Stimulated activated naive CD8-positive, alpha-beta T cell treated with anti-CD3 and anti-CD28 coated beads, Interleukin-15, amount 100 ng/mL, for 72 hours (primary cell): ENCODE results near the gene BTBD3.

Experiments
- ATAC-seq: fragments of 150-1000 bp; cut with Tn5 transposase; 2 replicates; pipeline ENCODE4 v1.10.0; 2021; ENCODE audit warnings: mild to moderate bottlenecking, moderate library complexity
- DNase-seq, 2 donors: peaks; one replicate each; pipeline ENCODE4 v3.0.0; 2021 to 2022
- H3K27ac Mint-ChIP-seq, 2 donors: one replicate each; pipeline ENCODE4 v1.8.0; 2022; ENCODE audit warnings: mild to moderate bottlenecking in 2 of 2, mixed read lengths in 2 of 2, moderate library complexity in 2 of 2
- H3K27me3 Mint-ChIP-seq: one replicate; pipeline ENCODE4 v1.8.0; 2022; ENCODE audit warnings: mixed read lengths
- H3K4me1 Mint-ChIP-seq: one replicate; pipeline ENCODE4 v1.8.0; 2022; ENCODE audit warnings: mild to moderate bottlenecking, mixed read lengths
- H3K4me3 Mint-ChIP-seq, 2 donors: one replicate each; pipeline ENCODE4 v1.8.0; 2022; ENCODE audit warnings: mild to moderate bottlenecking in 2 of 2, mixed read lengths in 2 of 2, moderate library complexity in 1 of 2
- H3K9me3 Mint-ChIP-seq, 2 donors: one replicate each; pipeline ENCODE4 v1.8.0; 2022; ENCODE audit warnings: mixed read lengths in 2 of 2

Gene BTBD3

DNA sequence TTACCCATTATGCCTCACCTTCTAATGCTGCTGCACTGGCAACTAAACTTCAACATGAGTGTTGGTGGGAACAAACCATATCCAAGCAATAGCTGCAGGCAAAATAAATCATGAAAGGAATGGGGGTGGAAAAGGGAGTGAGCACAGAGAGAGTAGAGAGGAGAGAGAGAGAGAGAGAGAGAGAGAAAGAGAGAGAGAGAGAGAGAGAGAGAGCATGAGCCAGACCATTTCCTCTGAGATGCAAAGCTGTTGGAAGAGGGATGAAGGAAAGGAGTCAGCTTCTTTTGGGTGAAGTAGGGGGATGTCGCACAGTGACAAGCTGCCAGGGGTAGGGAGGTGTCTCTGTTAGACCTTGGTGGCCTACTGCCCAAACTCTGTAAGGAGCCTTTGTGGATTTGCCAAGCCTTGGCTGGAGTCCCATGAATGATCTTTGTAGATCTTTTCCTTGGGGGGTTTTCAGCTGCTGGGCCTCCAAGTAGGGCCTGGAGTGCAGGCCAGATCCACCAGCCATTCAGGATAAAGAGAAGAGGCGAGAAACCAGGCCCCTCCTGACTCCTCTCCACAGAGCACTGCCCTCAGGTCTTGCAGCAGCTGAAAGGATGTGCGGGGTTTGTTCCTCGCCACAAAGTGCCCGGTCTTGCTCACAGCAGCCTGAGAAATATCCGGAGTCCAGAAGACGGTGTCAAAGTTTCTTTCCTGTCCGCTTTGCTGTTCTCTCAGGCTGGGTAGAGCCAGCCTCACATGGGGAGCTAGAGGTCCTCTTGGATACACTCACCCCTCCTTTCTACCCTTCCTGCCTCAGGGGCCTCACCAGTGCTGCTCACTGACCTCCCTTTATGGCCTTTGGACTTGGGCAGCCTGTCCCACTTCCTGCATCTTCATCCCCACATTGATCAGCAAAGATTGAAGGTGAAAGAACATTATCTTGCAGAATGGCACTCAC is 17.8 kb downstream of the BTBD3 start:
- H3K27me3 Mint-ChIP-seq: no peaks in the 10 kb centered on the region
- H3K27ac Mint-ChIP-seq: peak overlapping the region in 1 of 2 donors; percentile 12
- no peaks in the 10 kb centered on the region for H3K4me1 Mint-ChIP-seq
- no peak overlapping the region for H3K4me3 Mint-ChIP-seq
- no peak for DNase-seq
- H3K9me3 Mint-ChIP-seq: no peaks in the 10 kb centered on the region
- ATAC-seq: no peak

DNA sequence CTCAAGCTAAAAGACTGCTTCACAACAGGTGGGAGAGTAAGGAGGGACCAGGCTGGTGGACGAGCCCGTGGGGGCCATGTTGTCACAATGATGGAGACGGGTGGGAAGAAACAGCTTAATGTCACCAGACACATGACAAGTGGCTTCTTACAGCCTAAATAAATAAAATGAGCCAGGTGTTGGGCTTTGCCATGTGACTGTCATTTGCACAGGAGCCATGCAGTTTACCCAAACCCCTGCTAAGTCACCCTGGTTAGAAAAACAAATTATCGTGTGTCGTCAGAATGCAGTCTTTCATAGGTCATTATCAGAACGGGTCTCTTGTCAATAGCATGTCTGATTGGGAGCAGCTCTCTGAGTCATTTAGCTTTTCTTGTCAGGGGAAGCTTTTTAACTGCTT is 18.5 kb downstream of the BTBD3 start:
- Mint-ChIP-seq H3K9me3 (no peaks in the 10 kb centered on the region), H3K27me3 (no peaks in the 10 kb centered on the region), H3K27ac (no peak overlapping the region), H3K4me1 (no peaks in the 10 kb centered on the region), H3K4me3 (no peak overlapping the region)
- ATAC-seq: no peak
- DNase-seq: no peak

DNA sequence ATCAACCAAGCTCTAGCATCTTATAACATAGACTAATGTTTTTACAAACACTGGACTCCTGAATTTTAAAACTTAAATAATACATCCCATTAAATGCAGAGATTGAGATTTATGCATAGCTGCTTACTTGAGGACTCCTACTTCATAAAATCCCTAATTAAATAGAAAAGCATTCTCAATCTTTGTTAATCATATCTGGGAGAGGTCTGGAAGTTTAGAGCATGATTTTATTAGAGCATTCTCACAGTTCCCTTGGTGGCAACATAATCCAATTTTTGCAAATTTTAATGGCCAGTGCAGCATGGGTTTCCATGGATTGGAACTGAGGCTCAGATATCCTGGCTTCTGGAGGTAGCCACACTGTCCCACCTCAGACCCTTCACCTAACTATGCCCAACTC is 19.5 kb downstream of the BTBD3 start:
- H3K27ac Mint-ChIP-seq: no peak overlapping the region
- no peak for DNase-seq
- no peak overlapping the region for H3K4me3 Mint-ChIP-seq
- H3K27me3 Mint-ChIP-seq: no peaks in the 10 kb centered on the region
- H3K4me1 Mint-ChIP-seq: no peaks in the 10 kb centered on the region
- no peaks in the 10 kb centered on the region for H3K9me3 Mint-ChIP-seq
- ATAC-seq: no peak

DNA sequence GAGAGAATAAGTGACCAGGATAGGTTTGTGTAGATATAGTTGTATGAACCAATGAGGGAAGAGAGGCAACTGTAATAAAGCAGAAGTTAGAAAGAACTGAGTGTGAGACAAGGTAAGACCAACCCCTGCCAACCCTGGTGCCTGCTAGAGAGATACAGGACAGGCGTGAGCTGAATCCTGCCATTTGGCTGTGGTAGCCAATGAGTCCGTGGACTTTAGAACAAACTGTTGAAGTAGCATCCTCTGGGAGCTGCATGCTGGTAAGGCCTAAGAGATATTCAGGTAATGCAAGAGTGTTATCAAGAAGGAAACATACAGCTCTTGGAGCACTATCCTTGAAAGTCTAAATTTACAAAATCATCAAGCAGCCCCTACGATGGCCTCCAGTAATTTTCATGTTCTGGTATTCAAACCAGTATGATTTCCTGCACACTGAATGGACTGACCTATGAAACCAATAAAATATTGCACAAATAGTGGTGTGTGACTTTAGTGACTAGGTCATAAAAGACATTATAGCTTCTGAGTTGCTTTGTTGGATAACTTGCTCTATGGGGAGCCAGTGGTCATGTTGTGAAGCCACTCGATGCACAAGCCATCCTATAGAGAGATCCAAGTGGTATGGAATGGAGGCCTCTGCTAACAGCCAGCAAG is 24.0 kb downstream of the BTBD3 start:
- Mint-ChIP-seq H3K9me3 (no peaks in the 10 kb centered on the region), H3K4me3 (no peak overlapping the region), H3K27me3 (no peaks in the 10 kb centered on the region), H3K4me1 (no peaks in the 10 kb centered on the region), H3K27ac (no peak overlapping the region)
- ATAC-seq: no peak
- DNase-seq: no peak

DNA sequence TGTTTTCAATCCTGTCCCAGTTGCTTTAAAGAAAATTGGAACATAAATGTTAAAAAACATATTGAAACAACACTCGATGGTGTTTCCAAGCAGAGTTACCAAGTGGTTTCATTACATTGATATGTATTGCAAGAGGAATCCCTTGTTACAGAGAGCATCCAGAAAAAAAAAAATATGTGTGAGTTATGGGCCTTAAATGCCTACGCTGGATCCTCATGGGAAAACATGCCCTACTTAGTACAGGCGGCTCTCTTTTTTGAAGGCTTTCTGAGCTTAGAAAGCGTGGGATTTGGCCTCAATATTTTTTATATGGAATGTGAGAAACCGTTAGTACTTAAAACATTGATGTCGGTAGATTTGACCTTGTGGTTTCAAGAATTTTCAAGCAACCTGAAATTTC is 26.1 kb downstream of the BTBD3 start:
- H3K9me3 Mint-ChIP-seq: no peaks in the 10 kb centered on the region
- no peaks in the 10 kb centered on the region for H3K27me3 Mint-ChIP-seq
- ATAC-seq (no peak), DNase-seq (no peak)
- H3K4me3 Mint-ChIP-seq: no peak overlapping the region
- H3K4me1 Mint-ChIP-seq: no peaks in the 10 kb centered on the region
- H3K27ac Mint-ChIP-seq: no peak overlapping the region

DNA sequence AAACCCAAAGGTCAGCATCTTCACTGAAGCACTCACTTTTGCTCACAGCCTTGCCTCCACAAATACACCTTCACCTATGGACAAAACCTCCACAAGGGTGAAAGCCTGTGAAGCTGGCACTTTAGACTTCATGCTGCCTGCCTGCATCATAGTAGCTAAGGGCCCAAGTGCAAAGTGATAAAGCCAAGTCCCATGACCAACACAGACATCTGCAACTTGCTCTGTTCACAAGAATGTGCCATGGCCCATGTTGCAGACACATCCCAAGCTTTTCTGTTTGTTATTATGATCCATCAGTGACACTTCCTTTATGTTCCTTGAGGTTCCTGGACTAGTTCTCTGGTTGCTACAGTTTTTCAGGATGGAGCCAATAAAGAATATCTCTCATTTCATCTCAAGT is 31.1 kb downstream of the BTBD3 start:
- Mint-ChIP-seq H3K27ac (no peak overlapping the region), H3K4me3 (no peak overlapping the region), H3K4me1 (no peaks in the 10 kb centered on the region), H3K9me3 (no peaks in the 10 kb centered on the region), H3K27me3 (no peaks in the 10 kb centered on the region)
- ATAC-seq (no peak), DNase-seq (no peak)

DNA sequence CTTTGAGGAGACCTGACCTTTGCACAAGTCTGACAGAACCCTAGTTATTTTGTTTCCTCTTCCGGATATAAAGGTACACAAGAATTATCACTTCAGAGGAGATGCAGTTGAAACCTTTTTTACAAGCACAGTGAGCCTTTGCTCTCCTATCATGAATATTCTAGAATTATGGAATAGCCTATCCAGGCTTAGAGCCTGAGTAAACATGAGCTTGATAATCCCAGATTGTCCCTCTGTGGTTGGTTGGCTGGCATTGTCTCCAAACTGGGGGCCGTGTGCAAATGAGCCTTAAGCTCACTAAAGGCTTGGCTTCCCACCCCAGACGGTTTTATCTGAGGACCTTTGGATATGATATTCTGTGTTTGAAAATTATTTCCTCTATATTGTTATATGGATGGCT is 32.0 kb downstream of the BTBD3 start:
- no peak overlapping the region for H3K27ac Mint-ChIP-seq
- H3K4me3 Mint-ChIP-seq: no peak overlapping the region
- no peak for ATAC-seq
- no peak for DNase-seq
- no peaks in the 10 kb centered on the region for H3K4me1 Mint-ChIP-seq
- H3K9me3 Mint-ChIP-seq: peaks cover 3 to 6% of the 10 kb centered on the region in 2 donors
- no peaks in the 10 kb centered on the region for H3K27me3 Mint-ChIP-seq

DNA sequence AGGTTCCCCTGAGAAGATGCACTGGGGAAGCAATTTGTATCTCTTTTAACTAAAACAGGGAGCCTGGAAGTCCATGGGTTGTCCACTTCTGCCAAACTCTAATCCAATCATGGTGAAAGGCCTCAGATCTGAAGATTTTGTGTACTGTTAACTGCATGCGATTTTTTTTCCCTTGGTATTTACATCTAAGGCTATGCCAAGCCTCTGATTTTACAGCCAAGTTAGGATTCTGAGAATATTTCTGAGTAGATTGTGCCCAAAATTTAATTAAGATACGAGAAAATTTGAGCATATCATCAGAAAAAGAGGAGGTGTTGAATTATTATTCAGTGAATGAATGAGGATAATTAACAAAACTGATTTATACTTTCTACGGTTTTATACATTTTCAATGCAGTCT is 34.0 kb downstream of the BTBD3 start:
- DNase-seq: no peak

DNA sequence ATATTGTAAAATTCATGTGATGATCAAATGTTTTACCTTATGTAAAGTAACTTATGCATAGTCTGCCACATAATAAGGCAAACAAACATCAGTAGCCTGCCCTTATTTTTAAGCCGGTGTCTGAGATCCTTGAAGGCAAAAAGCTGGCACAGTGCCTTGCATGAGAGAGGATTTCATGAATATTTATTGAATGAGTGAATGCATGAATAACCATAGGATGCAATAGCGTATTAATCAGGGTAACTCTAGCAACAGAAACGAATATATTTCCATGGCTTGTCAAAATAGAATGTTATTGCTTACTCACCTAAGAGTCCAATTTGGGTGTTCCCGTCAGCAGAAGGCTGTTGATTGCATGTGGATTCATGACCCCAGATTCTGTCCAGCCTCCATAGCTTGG is 34.9 kb downstream of the BTBD3 start:
- DNase-seq (no peak), ATAC-seq (no peak)
- Mint-ChIP-seq H3K4me1 (no peaks in the 10 kb centered on the region), H3K9me3 (peaks cover 5 to 9% of the 10 kb centered on the region in 2 donors), H3K4me3 (no peak overlapping the region), H3K27me3 (no peaks in the 10 kb centered on the region), H3K27ac (no peak overlapping the region)

More for the DNA sequence above, 34.0 kb downstream of the BTBD3 start:
- no peak for ATAC-seq
- Mint-ChIP-seq H3K27ac (no peak overlapping the region), H3K4me1 (no peaks in the 10 kb centered on the region), H3K4me3 (no peak overlapping the region), H3K27me3 (no peaks in the 10 kb centered on the region), H3K9me3 (peaks cover 5 to 9% of the 10 kb centered on the region in 2 donors)

DNA sequence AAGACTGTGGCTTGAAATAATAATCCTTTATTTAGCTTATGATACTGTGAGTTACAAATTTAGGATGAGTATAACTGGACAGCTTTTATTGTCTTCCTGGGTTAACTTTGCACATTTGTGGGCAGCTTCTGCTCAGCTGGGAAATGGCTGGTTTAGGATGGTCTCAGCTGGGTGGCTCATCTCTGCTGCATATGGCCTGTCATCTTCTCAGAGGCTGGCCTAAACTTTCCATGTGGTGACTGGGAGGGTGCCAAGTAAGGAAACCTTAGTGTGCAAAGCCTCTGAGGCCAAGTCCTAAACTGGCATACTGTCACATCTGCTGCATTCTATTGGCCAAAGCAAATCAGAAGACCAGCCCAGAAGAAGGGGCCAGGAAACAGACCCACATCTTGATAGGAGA is 40.2 kb downstream of the BTBD3 start:
- Mint-ChIP-seq H3K4me3 (no peak overlapping the region), H3K27ac (no peak overlapping the region), H3K4me1 (no peaks in the 10 kb centered on the region), H3K27me3 (peaks cover 19% of the 10 kb centered on the region), H3K9me3 (peaks cover 5 to 15% of the 10 kb centered on the region in 2 donors)
- ATAC-seq (no peak), DNase-seq (no peak)

DNA sequence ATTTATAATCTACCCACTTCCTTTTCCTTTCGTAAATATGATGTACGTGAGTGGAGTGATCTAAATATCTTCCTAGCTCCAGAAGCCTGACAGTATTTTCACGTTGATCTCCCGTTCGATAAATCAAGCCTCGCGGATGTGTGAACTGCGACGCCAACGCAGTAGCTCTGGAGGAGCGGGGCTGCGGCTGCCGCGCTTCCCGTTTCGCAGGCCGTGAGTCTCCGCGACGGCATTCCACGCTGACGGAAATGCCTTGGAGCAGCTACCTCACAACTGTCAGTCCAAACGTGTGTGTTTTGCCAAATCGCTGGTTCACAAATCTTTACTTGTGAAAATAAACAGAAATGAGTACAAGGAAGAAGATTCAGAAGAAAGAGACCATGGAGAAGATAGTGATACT is 41.2 kb downstream of the BTBD3 start:
- Mint-ChIP-seq H3K27ac (no peak overlapping the region), H3K4me3 (no peak overlapping the region), H3K9me3 (peaks cover 5 to 15% of the 10 kb centered on the region in 2 donors), H3K4me1 (no peaks in the 10 kb centered on the region), H3K27me3 (peaks cover 19% of the 10 kb centered on the region)
- ATAC-seq (no peak), DNase-seq (no peak)

DNA sequence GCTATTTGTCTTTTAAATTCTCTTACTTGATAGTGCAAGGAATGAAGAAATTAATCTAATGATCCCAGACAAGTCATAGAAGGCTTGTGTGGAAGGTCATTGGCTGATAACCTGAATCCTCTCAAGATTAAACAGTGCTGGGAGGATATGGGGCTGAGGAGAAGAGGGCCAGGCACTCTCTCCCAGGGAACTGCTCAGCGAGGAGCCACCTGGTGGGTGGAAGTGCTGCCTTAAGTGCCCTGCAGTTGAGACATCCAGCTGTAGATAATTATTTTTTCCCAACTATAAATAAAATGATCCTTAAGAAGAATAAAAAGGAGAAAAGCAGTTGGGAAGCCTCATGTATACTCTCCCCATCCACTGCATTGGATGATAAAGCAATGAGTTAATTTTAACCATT is 47.9 kb downstream of the BTBD3 start:
- Mint-ChIP-seq H3K9me3 (no peaks in the 10 kb centered on the region), H3K4me3 (no peak overlapping the region)
- ATAC-seq: no peak

DNA sequence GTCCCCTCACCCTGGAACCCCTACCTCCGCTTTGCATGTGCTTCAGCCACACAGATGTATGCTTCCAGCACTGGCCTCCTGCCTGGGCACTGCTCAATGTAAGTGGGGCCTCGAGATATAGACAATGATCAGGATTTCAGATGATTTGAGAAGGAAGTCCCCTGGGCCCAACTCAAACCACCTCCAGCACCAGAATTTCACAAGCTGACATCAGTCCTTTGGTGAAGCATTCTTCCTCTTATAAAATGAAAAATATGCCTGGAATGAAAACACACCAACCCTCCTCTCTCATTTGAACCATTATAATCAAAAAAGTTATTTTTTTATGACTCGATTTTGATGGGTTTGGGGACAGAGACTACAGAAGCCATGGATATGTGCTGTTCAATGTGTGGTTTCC is 48.5 kb downstream of the BTBD3 start:
- Mint-ChIP-seq H3K9me3 (no peaks in the 10 kb centered on the region), H3K4me3 (no peak overlapping the region), H3K27me3 (no peaks in the 10 kb centered on the region), H3K27ac (no peak overlapping the region), H3K4me1 (no peaks in the 10 kb centered on the region)
- no peak for ATAC-seq
- DNase-seq: no peak

More for the DNA sequence above, 47.9 kb downstream of the BTBD3 start:
- H3K4me1 Mint-ChIP-seq: no peaks in the 10 kb centered on the region
- no peak overlapping the region for H3K27ac Mint-ChIP-seq
- H3K27me3 Mint-ChIP-seq: no peaks in the 10 kb centered on the region
- DNase-seq: no peak

DNA sequence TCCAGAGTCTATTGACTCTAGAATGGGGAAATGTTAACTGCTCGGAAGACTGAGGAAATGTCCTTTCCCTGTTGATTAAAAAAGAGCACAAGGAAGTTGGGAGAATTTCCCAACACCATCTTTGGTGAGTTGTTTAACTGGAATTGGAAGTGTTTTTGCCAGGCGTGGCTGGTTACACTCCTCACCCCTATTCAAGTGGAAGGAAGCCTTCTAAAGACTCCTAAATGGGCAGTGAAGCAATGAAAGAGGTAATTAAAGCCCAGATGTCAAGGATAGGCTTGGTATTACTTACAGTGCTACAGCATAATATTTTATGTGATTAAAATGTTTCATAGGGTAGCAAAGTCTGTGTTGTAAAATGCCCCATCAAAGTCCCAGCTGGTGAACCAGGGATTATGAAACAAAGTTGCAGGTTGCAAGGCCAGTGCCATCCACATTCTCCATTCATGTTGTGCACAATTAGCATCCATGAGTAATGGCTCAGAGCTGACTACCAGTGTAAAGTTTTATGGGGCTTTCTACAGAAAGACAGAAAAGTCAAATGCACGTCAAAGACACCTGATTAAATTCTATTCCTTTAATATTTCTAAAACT is 52.6 kb downstream of the BTBD3 start:
- H3K27me3 Mint-ChIP-seq: no peaks in the 10 kb centered on the region
- H3K27ac Mint-ChIP-seq: no peak overlapping the region
- ATAC-seq: no peak
- no peak for DNase-seq
- H3K9me3 Mint-ChIP-seq: no peaks in the 10 kb centered on the region
- H3K4me3 Mint-ChIP-seq: no peak overlapping the region
- no peaks in the 10 kb centered on the region for H3K4me1 Mint-ChIP-seq

DNA sequence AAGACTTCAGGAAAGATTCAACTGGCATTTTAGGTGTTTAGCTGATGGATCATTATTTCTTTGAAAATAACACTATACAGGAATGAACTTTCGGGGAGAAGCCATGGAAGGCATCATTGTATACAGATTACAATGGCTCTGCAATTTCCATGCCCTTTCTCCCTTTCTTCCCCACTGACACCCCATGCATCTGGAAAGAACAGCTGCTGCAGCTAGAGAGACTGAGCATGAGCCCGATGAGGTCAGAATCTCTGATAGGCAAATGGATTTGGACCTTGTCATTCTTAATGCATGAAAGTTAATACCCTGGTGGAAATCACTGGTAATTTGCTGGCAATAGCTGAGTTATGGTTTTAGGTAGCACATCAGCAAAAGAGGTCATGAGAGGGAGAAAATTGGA is 54.8 kb downstream of the BTBD3 start:
- Mint-ChIP-seq H3K4me1 (no peaks in the 10 kb centered on the region), H3K9me3 (no peaks in the 10 kb centered on the region), H3K4me3 (no peak overlapping the region), H3K27me3 (no peaks in the 10 kb centered on the region), H3K27ac (no peak overlapping the region)
- DNase-seq (no peak), ATAC-seq (no peak)
